RWPE2 (cell line): ENCODE data around the gene SLC39A13.
A peak's percentile ranks its signal among the peaks of the same experiment; 100 is the strongest.

Experiments
- ATAC-seq: fragments of 200-7000 bp; cut with Tn5 transposase; 3 replicates; pipeline ENCODE4 v1.9.1; 2021; ENCODE audit warnings: low read depth
- DNase-seq: peaks from one replicate; pipeline ENCODE4 v3.0.0-alpha.2; 2020; ENCODE audit warnings: low spot score
- H3K27ac ChIP-seq: fragments of 450-650 bp; 2 replicates; pipeline ENCODE4 v1.5.1; 2017; ENCODE audit warnings: mild to moderate bottlenecking; ENCODE audit not compliant: poor library complexity, severe bottlenecking
- H3K27me3 ChIP-seq: fragments of 250-450 bp; sonication (Bioruptor Pico); 2 replicates; pipeline ENCODE4 v1.5.1; 2021; ENCODE audit warnings: mild to moderate bottlenecking, moderate library complexity; ENCODE audit not compliant: insufficient read depth, poor library complexity, severe bottlenecking
- H3K36me3 ChIP-seq: fragments of 250-450 bp; sonication (Bioruptor Pico); 2 replicates; pipeline ENCODE4 v1.5.1; 2020; ENCODE audit warnings: low read depth, mild to moderate bottlenecking, moderate library complexity
- H3K4me1 ChIP-seq: fragments of 250-450 bp; sonication (Bioruptor Pico); 2 replicates; pipeline ENCODE4 v1.5.1; 2021; ENCODE audit warnings: mild to moderate bottlenecking, moderate library complexity; ENCODE audit not compliant: insufficient read depth, poor library complexity, severe bottlenecking
- H3K4me3 ChIP-seq: fragments of 250-450 bp; sonication (Bioruptor Pico); 2 replicates; pipeline ENCODE4 v1.5.1; 2021; ENCODE audit warnings: mild to moderate bottlenecking, moderate library complexity; ENCODE audit not compliant: severe bottlenecking
- H3K9me3 ChIP-seq: fragments of 250-450 bp; sonication (Bioruptor Pico); 2 replicates; pipeline ENCODE4 v1.5.1; 2021; ENCODE audit warnings: mild to moderate bottlenecking, moderate library complexity; ENCODE audit not compliant: severe bottlenecking
- TF ChIP-seq, protein P1 (sequence below): fragments of 450-650 bp; IDR thresholded peaks from one replicate; pipeline ENCODE4 v1.5.1; 2017; ENCODE audit warnings: mild to moderate bottlenecking, moderate library complexity; ENCODE audit not compliant: poor library complexity, severe bottlenecking

SLC39A13 gene

DNA sequence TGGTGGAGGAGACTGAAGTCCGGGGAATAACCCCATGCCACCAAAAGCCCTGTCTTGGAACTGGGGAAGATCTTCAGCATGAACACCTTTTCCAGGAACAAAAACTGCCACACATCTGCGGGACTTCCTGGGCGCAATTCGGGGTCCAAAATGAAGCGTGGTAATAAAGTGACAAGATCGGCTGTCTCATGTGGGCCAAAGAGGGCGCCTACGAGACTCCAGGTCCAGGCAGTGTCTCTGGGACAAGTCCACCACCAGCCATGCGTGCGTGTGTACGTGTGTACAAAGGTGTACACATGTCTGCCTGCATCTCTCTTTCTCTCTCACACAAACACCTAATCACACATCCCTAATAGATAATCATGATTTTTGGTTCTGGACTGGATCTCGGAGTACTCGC, 47.0 kb upstream of the SLC39A13 start:
- Histone ChIP-seq H3K4me3 (no peak overlapping the region), H3K27ac (no peak overlapping the region), H3K4me1 (no peaks in the 10 kb centered on the region), H3K36me3 (no peaks in the 10 kb centered on the region), H3K27me3 (no peaks in the 10 kb centered on the region), H3K9me3 (no peaks in the 10 kb centered on the region)
- ATAC-seq = no peak
- DNase-seq = no peak
- TF ChIP-seq, protein P1, sequence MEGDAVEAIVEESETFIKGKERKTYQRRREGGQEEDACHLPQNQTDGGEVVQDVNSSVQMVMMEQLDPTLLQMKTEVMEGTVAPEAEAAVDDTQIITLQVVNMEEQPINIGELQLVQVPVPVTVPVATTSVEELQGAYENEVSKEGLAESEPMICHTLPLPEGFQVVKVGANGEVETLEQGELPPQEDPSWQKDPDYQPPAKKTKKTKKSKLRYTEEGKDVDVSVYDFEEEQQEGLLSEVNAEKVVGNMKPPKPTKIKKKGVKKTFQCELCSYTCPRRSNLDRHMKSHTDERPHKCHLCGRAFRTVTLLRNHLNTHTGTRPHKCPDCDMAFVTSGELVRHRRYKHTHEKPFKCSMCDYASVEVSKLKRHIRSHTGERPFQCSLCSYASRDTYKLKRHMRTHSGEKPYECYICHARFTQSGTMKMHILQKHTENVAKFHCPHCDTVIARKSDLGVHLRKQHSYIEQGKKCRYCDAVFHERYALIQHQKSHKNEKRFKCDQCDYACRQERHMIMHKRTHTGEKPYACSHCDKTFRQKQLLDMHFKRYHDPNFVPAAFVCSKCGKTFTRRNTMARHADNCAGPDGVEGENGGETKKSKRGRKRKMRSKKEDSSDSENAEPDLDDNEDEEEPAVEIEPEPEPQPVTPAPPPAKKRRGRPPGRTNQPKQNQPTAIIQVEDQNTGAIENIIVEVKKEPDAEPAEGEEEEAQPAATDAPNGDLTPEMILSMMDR = no peak

DNA sequence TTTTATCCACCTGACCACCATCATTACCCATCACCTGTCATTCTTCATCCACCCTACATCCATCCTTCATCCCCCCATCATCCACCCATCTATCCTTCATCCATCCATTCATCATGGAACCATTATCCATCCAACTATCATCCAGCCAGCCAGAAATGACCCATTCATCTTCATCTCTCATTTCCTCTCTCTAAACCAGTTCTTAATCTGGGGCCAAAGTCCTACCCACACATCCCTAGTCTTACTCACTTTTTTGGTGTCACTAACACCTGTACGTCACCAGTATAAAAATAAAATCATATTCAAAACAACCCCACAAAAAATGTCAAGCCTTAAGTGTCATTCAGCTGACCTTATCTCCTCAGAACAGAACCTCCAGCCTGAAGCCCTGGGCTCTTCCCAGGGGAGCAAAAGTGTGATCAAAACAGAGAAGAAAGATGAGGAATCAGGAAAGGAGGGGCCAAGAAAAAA, 42.3 kb upstream of the SLC39A13 start:
- Histone ChIP-seq H3K9me3 (no peaks in the 10 kb centered on the region), H3K27me3 (no peaks in the 10 kb centered on the region), H3K4me1 (no peaks in the 10 kb centered on the region), H3K27ac (no peak overlapping the region), H3K4me3 (no peak overlapping the region), H3K36me3 (no peaks in the 10 kb centered on the region)
- TF ChIP-seq, protein P1 = no peak
- ATAC-seq (no peak), DNase-seq (no peak)

DNA sequence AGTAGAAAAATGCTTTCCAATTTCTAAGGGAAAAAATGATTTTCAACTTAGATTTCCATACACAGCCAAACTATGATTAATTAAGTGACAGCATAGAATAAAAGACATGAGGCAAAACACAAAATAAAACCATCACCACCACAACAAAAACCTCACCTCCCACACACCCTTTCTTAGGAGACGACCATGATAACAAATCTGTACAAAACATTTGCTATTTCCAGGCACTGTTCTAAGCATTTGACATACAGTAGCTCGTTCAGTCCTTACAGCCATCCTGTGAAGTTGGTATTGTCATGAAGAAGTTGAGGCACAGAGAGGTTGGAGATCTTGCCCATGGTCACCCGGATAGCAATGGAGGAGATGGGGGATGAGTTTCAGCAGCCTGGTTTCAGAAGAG, 38.7 kb upstream of the SLC39A13 start:
- Histone ChIP-seq H3K36me3 (no peaks in the 10 kb centered on the region), H3K4me1 (no peaks in the 10 kb centered on the region)
- TF ChIP-seq, protein P1 = no peak

DNA sequence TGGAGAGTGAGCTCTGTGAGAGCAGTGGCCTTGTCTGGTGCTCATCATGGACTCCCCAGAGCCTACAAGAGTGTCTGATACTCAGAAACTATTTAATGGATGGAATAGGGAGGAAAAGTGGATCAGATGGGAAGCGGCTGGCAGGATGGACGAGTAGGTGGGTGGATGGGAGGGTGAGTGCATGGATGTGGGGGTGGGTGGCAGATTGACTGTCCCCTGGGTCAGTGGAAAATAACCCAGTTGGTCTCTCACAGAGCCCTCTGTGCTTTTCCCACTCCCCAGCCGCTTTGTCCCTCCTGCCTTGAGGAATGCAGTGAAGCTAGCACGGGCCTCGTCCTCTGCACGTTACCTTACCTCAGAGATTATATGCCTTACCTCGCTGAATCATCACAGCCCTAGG, 36.0 kb upstream of the SLC39A13 start:
- TF ChIP-seq, protein P1 = no peak
- Histone ChIP-seq H3K27me3 (no peaks in the 10 kb centered on the region), H3K4me3 (no peak overlapping the region), H3K9me3 (no peaks in the 10 kb centered on the region), H3K27ac (no peak overlapping the region), H3K4me1 (no peaks in the 10 kb centered on the region), H3K36me3 (no peaks in the 10 kb centered on the region)
- no peak for ATAC-seq
- no peak for DNase-seq

More for the DNA sequence above, 38.7 kb upstream of the SLC39A13 start:
- no peaks in the 10 kb centered on the region for H3K9me3 ChIP-seq
- DNase-seq (no peak), ATAC-seq (no peak)
- no peak overlapping the region for H3K27ac ChIP-seq
- H3K4me3 ChIP-seq = no peak overlapping the region
- H3K27me3 ChIP-seq = no peaks in the 10 kb centered on the region

DNA sequence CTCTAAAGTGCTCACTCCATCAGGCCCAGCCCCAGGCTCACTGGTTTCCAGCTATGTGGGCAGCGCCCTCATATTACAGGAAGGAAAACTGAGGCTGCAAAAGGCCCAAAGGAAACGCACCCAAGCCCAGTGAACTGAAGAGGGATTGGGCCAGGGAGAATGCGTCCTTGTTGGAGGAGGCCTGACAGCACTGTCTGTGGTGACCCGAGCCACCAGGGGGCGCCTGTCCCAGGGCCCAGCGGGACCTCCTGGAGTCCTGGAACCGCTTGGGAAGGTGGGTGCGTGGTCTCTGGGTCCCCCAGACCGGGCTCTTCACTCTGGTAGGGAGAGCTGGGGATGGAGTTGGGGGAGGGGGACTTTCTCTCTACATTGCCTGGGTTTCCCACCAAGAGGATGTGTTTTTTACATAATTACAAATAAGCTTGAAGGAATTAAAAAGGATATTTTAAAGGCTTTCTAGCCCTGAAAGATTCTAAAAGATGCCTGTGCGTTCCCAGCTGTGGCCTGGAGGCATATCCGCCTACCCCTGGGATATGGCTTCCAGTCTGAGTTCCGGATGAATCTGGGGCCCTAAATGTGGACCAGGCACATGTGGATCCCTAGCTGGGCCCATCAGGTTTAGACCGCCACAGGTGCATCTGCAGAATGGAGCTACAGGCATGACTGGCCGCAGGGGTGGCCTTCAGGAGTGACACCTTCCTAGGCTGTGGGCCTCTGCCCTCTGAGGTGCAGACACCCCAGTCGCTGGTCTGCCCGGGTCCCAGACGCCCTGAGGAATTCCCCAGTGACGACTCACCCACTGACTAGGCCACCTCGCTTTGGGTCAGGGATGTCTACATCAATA, 34.3 kb upstream of the SLC39A13 start:
- ATAC-seq (peak; percentile 86), DNase-seq (peak; percentile 71)
- H3K27me3 ChIP-seq = no peaks in the 10 kb centered on the region
- no peak overlapping the region for H3K4me3 ChIP-seq
- H3K36me3 ChIP-seq = no peaks in the 10 kb centered on the region
- H3K4me1 ChIP-seq = no peaks in the 10 kb centered on the region
- no peaks in the 10 kb centered on the region for H3K9me3 ChIP-seq
- TF ChIP-seq, protein P1 = peak; percentile 94
- H3K27ac ChIP-seq = no peak overlapping the region
